IMR-90 (cell line): Measurements from ENCODE around the gene ACADL. TPM values are rescaled to one million over a fixed set of nuclear protein-coding genes. Genes with fewer than 3 reads are reported as not detected.

Experiments used
- ATAC-seq: fragments of 200-7000 bp; cut with Tn5 transposase; 2 replicates; pipeline ENCODE4 v1.9.1; 2020; ENCODE audit warnings: low read depth, mild to moderate bottlenecking, moderate library complexity
- BruUV-seq: library from RNA; stranded (reverse); fragments of 400-500 nt; replicated peaks from 2 replicates; lab custom pipeline; 2021; lab: Mats Ljungman, UMichigan
- CTCF ChIA-PET: fragments of 300-600 bp; formaldehyde crosslinking; extraction: SDS; loops from one replicate; lab custom pipeline; 2021; ENCODE audit warnings: antibody characterized with exemption; lab: Yijun Ruan, JAX
- POLR2A ChIA-PET: fragments of 300-600 bp; sonication (Branson Sonifier 250); formaldehyde crosslinking; loops from one replicate; lab custom pipeline; 2022; ENCODE audit warnings: antibody characterized with exemption; ENCODE audit not compliant: unreplicated experiment; lab: Charles Lee
- DNase-seq: peaks from one replicate; pipeline ENCODE4 v3.0.0; 2013
- H2AFZ ChIP-seq: replicated peaks from 2 replicates; pipeline ENCODE3; 2013; ENCODE audit warnings: low read length, mild to moderate bottlenecking; ENCODE audit not compliant: poor library complexity
- H2AK5ac ChIP-seq: 2 replicates; pipeline ENCODE4 v1.6.1; 2013; ENCODE audit warnings: low read depth, low read length, inconsistent platforms
- H2AK9ac ChIP-seq: replicated peaks from 2 replicates; pipeline ENCODE3; 2013; ENCODE audit warnings: mild to moderate bottlenecking, low read depth, low read length, moderate library complexity; ENCODE audit not compliant: poor library complexity
- H2BK120ac ChIP-seq: 2 replicates; pipeline ENCODE4 v1.6.1; 2013; ENCODE audit warnings: low read depth, low read length, inconsistent platforms
- H2BK15ac ChIP-seq: 3 replicates; pipeline ENCODE4 v1.6.1; 2013; ENCODE audit warnings: low read depth, low read length, inconsistent platforms
- H2BK20ac ChIP-seq: 2 replicates; pipeline ENCODE4 v1.6.1; 2013; ENCODE audit warnings: low read depth, mild to moderate bottlenecking, inconsistent platforms, low read length, moderate library complexity
- H2BK5ac ChIP-seq: 2 replicates; pipeline ENCODE4 v1.6.1; 2013; ENCODE audit warnings: mild to moderate bottlenecking, low read depth, low read length, inconsistent platforms; ENCODE audit not compliant: poor library complexity, severe bottlenecking
- H3K14ac ChIP-seq: replicated peaks from 2 replicates; pipeline ENCODE4 v1.6.1; 2013; ENCODE audit warnings: low read depth, low read length, inconsistent platforms
- H3K18ac ChIP-seq: 2 replicates; pipeline ENCODE4 v1.6.1; 2013; ENCODE audit warnings: low read depth, low read length, control low read depth
- H3K23ac ChIP-seq: 2 replicates; pipeline ENCODE4 v1.6.1; 2013; ENCODE audit warnings: low read depth, low read length, inconsistent platforms
- H3K27ac ChIP-seq: 2 replicates; pipeline ENCODE4 v1.5.1; 2013; ENCODE audit warnings: mild to moderate bottlenecking, control low read depth, low read length; ENCODE audit not compliant: insufficient read depth
- H3K27me3 ChIP-seq: 2 replicates; pipeline ENCODE4 v1.6.1; 2013; ENCODE audit warnings: low read length; ENCODE audit not compliant: control insufficient read depth, insufficient read depth
- H3K36me3 ChIP-seq: 2 replicates; pipeline ENCODE4 v1.6.1; 2013; ENCODE audit warnings: low read length, mixed read lengths; ENCODE audit not compliant: control insufficient read depth, insufficient read depth
- H3K4ac ChIP-seq: 2 replicates; pipeline ENCODE4 v1.6.1; 2013; ENCODE audit warnings: low read depth, low read length, inconsistent platforms
- H3K4me1 ChIP-seq: 2 replicates; pipeline ENCODE4 v1.6.1; 2013; ENCODE audit warnings: low read length, mixed read lengths; ENCODE audit not compliant: control insufficient read depth, insufficient read depth
- H3K4me2 ChIP-seq: 2 replicates; pipeline ENCODE4 v1.6.1; 2013; ENCODE audit warnings: low read depth, mild to moderate bottlenecking, control low read depth, low read length, moderate library complexity
- H3K4me3 ChIP-seq: 2 replicates; pipeline ENCODE4 v1.5.1; 2013; ENCODE audit warnings: low read depth, mild to moderate bottlenecking, control low read depth, low read length, moderate library complexity; ENCODE audit not compliant: insufficient read depth
- H3K56ac ChIP-seq: 2 replicates; pipeline ENCODE4 v1.6.1; 2013; ENCODE audit warnings: low read length, inconsistent platforms; ENCODE audit not compliant: insufficient read depth; ENCODE audit errors: extremely low read depth
- H3K79me1 ChIP-seq, 2 experiments: 2 replicates each; pipeline ENCODE4 v1.6.1; 2013; ENCODE audit warnings: low read length in 2 of 2, inconsistent platforms in 1 of 2, low read depth in 1 of 2
- H3K9ac ChIP-seq: 2 replicates; pipeline ENCODE4 v1.6.1; 2013; ENCODE audit warnings: low read depth, low read length, control low read depth
- H3K9me1 ChIP-seq: 2 replicates; pipeline ENCODE4 v1.6.1; 2013; ENCODE audit warnings: low read length, inconsistent platforms; ENCODE audit not compliant: insufficient read depth
- H3K9me3 ChIP-seq: 2 replicates; pipeline ENCODE4 v1.6.1; 2013; ENCODE audit warnings: low read length; ENCODE audit not compliant: control insufficient read depth, insufficient read depth
- H4K20me1 ChIP-seq: 2 replicates; pipeline ENCODE4 v1.6.1; 2013; ENCODE audit warnings: low read length, inconsistent platforms; ENCODE audit not compliant: insufficient read depth
- H4K5ac ChIP-seq: 2 replicates; pipeline ENCODE4 v1.6.1; 2013; ENCODE audit warnings: mild to moderate bottlenecking, low read depth, low read length, control low read depth
- H4K8ac ChIP-seq, 2 experiments: 2 replicates each; pipeline ENCODE4 v1.6.1; 2013; ENCODE audit warnings: low read depth in 2 of 2, low read length in 2 of 2, control low read depth in 1 of 2, inconsistent platforms in 1 of 2
- H4K91ac ChIP-seq: 2 replicates; pipeline ENCODE4 v1.6.1; 2013; ENCODE audit warnings: low read depth, low read length, inconsistent platforms; ENCODE audit not compliant: insufficient read depth
- CEBPB ChIP-seq: IDR thresholded peaks from 2 replicates; pipeline ENCODE4 v1.6.1; 2012; ENCODE audit warnings: low read depth, low read length, improper control_type of control experiment
- CHD1 ChIP-seq: IDR thresholded peaks from 2 replicates; pipeline ENCODE4 v1.6.1; 2012; ENCODE audit warnings: low read depth, low read length, improper control_type of control experiment
- CTCF ChIP-seq: conservative IDR thresholded peaks from 2 replicates; pipeline ENCODE4 v1.5.1; 2012; ENCODE audit warnings: mild to moderate bottlenecking, low read depth, low read length, improper control_type of control experiment
- ELK1 ChIP-seq: fragments of 150-350 bp; IDR thresholded peaks from 2 replicates; pipeline ENCODE4 v1.6.1; 2016; ENCODE audit warnings: low read depth, mild to moderate bottlenecking, low read length, moderate library complexity, borderline replicate concordance
- FOS ChIP-seq: fragments of 150-350 bp; IDR thresholded peaks from 2 replicates; pipeline ENCODE4 v1.6.1; 2016; ENCODE audit warnings: low read depth, low read length
- MAFK ChIP-seq: IDR thresholded peaks from 2 replicates; pipeline ENCODE4 v1.6.1; 2012; ENCODE audit warnings: low read depth, low read length, improper control_type of control experiment
- MAZ ChIP-seq: IDR thresholded peaks from 2 replicates; pipeline ENCODE4 v1.6.1; 2012; ENCODE audit warnings: low read depth, mild to moderate bottlenecking, low read length, improper control_type of control experiment, moderate library complexity, borderline replicate concordance
- RFX5 ChIP-seq: IDR thresholded peaks from 2 replicates; pipeline ENCODE4 v1.8.0; 2012; ENCODE audit warnings: low read depth, mild to moderate bottlenecking, low read length, moderate library complexity
- SMC3 ChIP-seq: fragments of 150-350 bp; IDR thresholded peaks from 2 replicates; pipeline ENCODE4 v1.6.1; 2016; ENCODE audit warnings: low read depth, mild to moderate bottlenecking, antibody characterized with exemption, low read length, moderate library complexity
- WGBS, 2 experiments: methylation state at CpG; one replicate each; pipeline versions ENCODE4 v1.1.5 to v1.1.7; 2013; ENCODE audit warnings: missing lambda C conversion rate in 2 of 2; ENCODE audit not compliant: insufficient read length in 1 of 2; ENCODE audit errors: extremely low coverage in 2 of 2; 5-methylcytosine and 5-hydroxymethylcytosine counted together
- dilution Hi-C: fragments of 300-500 bp; cut with HindIII; formaldehyde crosslinking; loops from one replicate; pipeline ENCODE4 v1.14.3; 2018; ENCODE audit warnings: low sequenced_read_pairs; ENCODE audit not compliant: unreplicated experiment
- in situ Hi-C: fragments of 300-500 bp; cut with MboI; formaldehyde crosslinking; loops from 3 replicates; pipeline ENCODE4 v1.14.3; 2019; ENCODE audit warnings: low sequenced_read_pairs, inconsistent platforms, mixed read lengths
- intact Hi-C: fragments of 100-400 bp; cut with micrococcal nuclease; formaldehyde crosslinking; loops from 2 replicates; pipeline ENCODE4 v1.10.0; 2022
- polyA plus RNA-seq, 3 experiments: library from polyadenylated mRNA; depleted of rRNA; stranded (reverse); fragments of >200 nt; gene quantifications; 2 replicates each; pipeline ENCODE4 v1.2.3, GENCODE V29; 2012; ENCODE audit warnings: low replicate concordance in 1 of 3
- total RNA-seq: library from RNA; depleted of rRNA; stranded (reverse); fragments of >200 nt; gene quantifications from 2 replicates; pipeline ENCODE4 v1.2.3, GENCODE V29; 2012

The ACADL gene
- total and polyA plus RNA-seq, 2 of the 4 experiments (the other 2 are of a cell fraction): not detected

- no peak for TF ChIP-seq MAZ
Observed at GRCh38 chr2:210224591-210224940, 681 bp downstream of the ACADL start (continued).

GRCh38 chr2:210215120-210215519 is 10.1 kb downstream of the ACADL start:
- Histone ChIP-seq H2AFZ (no peak overlapping the region), H3K79me1 (no peaks in the 10 kb centered on the region), H4K91ac (no peak overlapping the region), H3K9me1 (no peaks in the 10 kb centered on the region), H4K8ac (no peak overlapping the region), H3K9me3 (no peaks in the 10 kb centered on the region), H3K4me2 (no peak overlapping the region), H2AK5ac (no peak overlapping the region), H4K20me1 (no peaks in the 10 kb centered on the region), H2BK20ac (no peak overlapping the region), H2AK9ac (no peak overlapping the region), H3K4me1 (no peaks in the 10 kb centered on the region), H2BK5ac (no peak overlapping the region), H4K5ac (no peak overlapping the region), H2BK15ac (no peak overlapping the region), H3K4ac (no peak overlapping the region), H3K18ac (no peak overlapping the region), H2BK120ac (no peak overlapping the region), H3K27me3 (no peaks in the 10 kb centered on the region), H3K27ac (no peak overlapping the region), H3K36me3 (no peaks in the 10 kb centered on the region), H3K23ac (no peak overlapping the region), H3K56ac (no peak overlapping the region), H3K4me3 (no peak overlapping the region), H3K9ac (no peak overlapping the region), H3K14ac (no peak overlapping the region)
- ATAC-seq (no peak), DNase-seq (no peak)
- POLR2A ChIA-PET: no interaction called here
- intact Hi-C loops: no loop called here
- no CpG with 5 or more reads among the region's 1 CpG for WGBS, 2 experiments
- dilution Hi-C loops: no loop called here
- in situ Hi-C loops: loop anchor here (25.0 kb wide), 1 partner anchor 878 kb away; no protein-coding TSS in a partner anchor
- CTCF ChIA-PET: no interaction called here
- no peak for TF ChIP-seq ELK1
- no peak for TF ChIP-seq CHD1
- no peak for TF ChIP-seq SMC3
- no peak for TF ChIP-seq CTCF
- no peak for TF ChIP-seq RFX5
- TF ChIP-seq CEBPB: no peak
- TF ChIP-seq MAFK: no peak
- TF ChIP-seq FOS: no peak
- BruUV-seq: no TSS peak
